ENCODE results near the gene CASP7. TPM values are rescaled to one million over a fixed set of nuclear protein-coding genes. Genes with fewer than 3 reads are reported as not detected.

CASP7 gene
- total and polyA plus RNA-seq, 4 experiments from 2014 or later: 16.4 to 23.1 (median 20.5) TPM

- peaks cover 0 to 3% (median 0%) of the 10 kb centered on the region in 8 donors for H3K9me3 Mint-ChIP-seq
- no peak for DNase-seq
- Histone ChIP-seq H3K4me1 (ENCODE audit: insufficient read depth, low read length) (no peaks in the 10 kb centered on the region), H3K27me3 (ENCODE audit: insufficient read depth, low read length) (no peaks in the 10 kb centered on the region), H3K9me3 (ENCODE audit: control insufficient read depth in 1 of 2, low read length in 2 of 2) (no peaks in the 10 kb centered on the region), H3K36me3 (ENCODE audit: insufficient read depth, low read length) (no peaks in the 10 kb centered on the region), H3K27ac (ENCODE audit: low read depth, low read length) (no peak overlapping the region), H3K4me3 (ENCODE audit: low read length in 2 of 2) (no peak overlapping the region)
- H3K4me3 Mint-ChIP-seq: no peak overlapping the region
- CTCF ChIA-PET (ENCODE audit: partially characterized antibody): no interaction called here
- POLR2A ChIA-PET (ENCODE audit: partially characterized antibody): no interaction called here
- H3K36me3 Mint-ChIP-seq: no peaks in the 10 kb centered on the region
- H3K4me1 Mint-ChIP-seq: no peaks in the 10 kb centered on the region
- peaks cover 14 to 19% of the 10 kb centered on the region in 2 donors for H3K27me3 Mint-ChIP-seq
- intact Hi-C loops (cut with micrococcal nuclease): no loop called here
- H3K27ac Mint-ChIP-seq: no peak overlapping the region
These were observed 35.3 kb upstream of the CASP7 start for GRCh38 chr10:113644185-113645120.

GRCh38 chr10:113646336-113647201 lies 33.1 kb upstream of the CASP7 start:
- no peaks in the 10 kb centered on the region for H3K9me3 ChIP-seq (ENCODE audit: control insufficient read depth in 1 of 2, low read length in 2 of 2)
- H3K27ac Mint-ChIP-seq: no peak overlapping the region
- no peak for DNase-seq
- no peak overlapping the region for H3K27ac ChIP-seq (ENCODE audit: low read depth, low read length)
- ChIA-PET POLR2A (ENCODE audit: partially characterized antibody) (no interaction called here), CTCF (ENCODE audit: partially characterized antibody) (no interaction called here)
- H3K36me3 Mint-ChIP-seq: no peaks in the 10 kb centered on the region
- H3K27me3 Mint-ChIP-seq: peaks cover 8 to 17% of the 10 kb centered on the region in 2 donors
- intact Hi-C loops (cut with micrococcal nuclease): no loop called here
- H3K9me3 Mint-ChIP-seq: no peaks in the 10 kb centered on the region
- no peak overlapping the region for H3K4me3 ChIP-seq (ENCODE audit: low read length in 2 of 2)
- no peaks in the 10 kb centered on the region for H3K27me3 ChIP-seq (ENCODE audit: insufficient read depth, low read length)
- no peaks in the 10 kb centered on the region for H3K4me1 Mint-ChIP-seq
- H3K4me1 ChIP-seq (ENCODE audit: insufficient read depth, low read length): no peaks in the 10 kb centered on the region
- H3K36me3 ChIP-seq (ENCODE audit: insufficient read depth, low read length): no peaks in the 10 kb centered on the region
- H3K4me3 Mint-ChIP-seq: no peak overlapping the region

GRCh38 chr10:113647812-113648211 lies 31.9 kb upstream of the CASP7 start:
- Histone ChIP-seq H3K27me3 (ENCODE audit: insufficient read depth, low read length) (no peaks in the 10 kb centered on the region), H3K36me3 (ENCODE audit: insufficient read depth, low read length) (no peaks in the 10 kb centered on the region), H3K9me3 (ENCODE audit: control insufficient read depth in 1 of 2, low read length in 2 of 2) (no peaks in the 10 kb centered on the region), H3K4me1 (ENCODE audit: insufficient read depth, low read length) (no peaks in the 10 kb centered on the region), H3K4me3 (ENCODE audit: low read length in 2 of 2) (no peak overlapping the region), H3K27ac (ENCODE audit: low read depth, low read length) (no peak overlapping the region)
- CTCF ChIA-PET (ENCODE audit: partially characterized antibody): no interaction called here
- Mint-ChIP-seq H3K4me1 (no peaks in the 10 kb centered on the region), H3K4me3 (no peak overlapping the region), H3K27ac (no peak overlapping the region), H3K9me3 (no peaks in the 10 kb centered on the region), H3K27me3 (peaks cover 8 to 17% of the 10 kb centered on the region in 2 donors), H3K36me3 (no peaks in the 10 kb centered on the region)
- no peak for DNase-seq
- POLR2A ChIA-PET (ENCODE audit: partially characterized antibody): no interaction called here
- intact Hi-C loops (cut with micrococcal nuclease): no loop called here

- no peaks in the 10 kb centered on the region for H3K9me3 ChIP-seq (ENCODE audit: control insufficient read depth in 1 of 2, low read length in 2 of 2)
These were observed 31.2 kb upstream of the CASP7 start for GRCh38 chr10:113648478-113648877.

GRCh38 chr10:113650172-113650571 lies 29.5 kb upstream of the CASP7 start:
- no peak overlapping the region for H3K4me3 ChIP-seq (ENCODE audit: low read length in 2 of 2)
- DNase-seq: no peak
- ChIA-PET CTCF (ENCODE audit: partially characterized antibody) (interaction anchor here (0.8 kb wide), 1 partner anchor 9 kb away, joined by 4 read pairs; no protein-coding TSS in a partner anchor), POLR2A (ENCODE audit: partially characterized antibody) (interaction anchor here (0.6 kb wide), 1 partner anchor 117 kb away, joined by 3 read pairs; no protein-coding TSS in a partner anchor)
- H3K4me1 ChIP-seq (ENCODE audit: insufficient read depth, low read length): no peaks in the 10 kb centered on the region
- H3K9me3 ChIP-seq (ENCODE audit: control insufficient read depth in 1 of 2, low read length in 2 of 2): no peaks in the 10 kb centered on the region
- Mint-ChIP-seq H3K4me3 (no peak overlapping the region), H3K27me3 (peaks cover 9 to 16% of the 10 kb centered on the region in 2 donors), H3K4me1 (no peaks in the 10 kb centered on the region), H3K9me3 (peaks cover 0 to 1% (median 0%) of the 10 kb centered on the region in 8 donors), H3K36me3 (no peaks in the 10 kb centered on the region), H3K27ac (no peak overlapping the region)
- H3K27me3 ChIP-seq (ENCODE audit: insufficient read depth, low read length): no peaks in the 10 kb centered on the region
- no peak overlapping the region for H3K27ac ChIP-seq (ENCODE audit: low read depth, low read length)
- H3K36me3 ChIP-seq (ENCODE audit: insufficient read depth, low read length): no peaks in the 10 kb centered on the region
- intact Hi-C loops (cut with micrococcal nuclease): no loop called here

More at GRCh38 chr10:113648478-113648877, 31.2 kb upstream of the CASP7 start:
- POLR2A ChIA-PET (ENCODE audit: partially characterized antibody): no interaction called here
- Mint-ChIP-seq H3K27ac (no peak overlapping the region), H3K4me3 (no peak overlapping the region), H3K9me3 (no peaks in the 10 kb centered on the region), H3K4me1 (no peaks in the 10 kb centered on the region), H3K36me3 (no peaks in the 10 kb centered on the region), H3K27me3 (peaks cover 8 to 14% of the 10 kb centered on the region in 2 donors)
- CTCF ChIA-PET (ENCODE audit: partially characterized antibody): no interaction called here
- intact Hi-C loops (cut with micrococcal nuclease): no loop called here
- no peak overlapping the region for H3K27ac ChIP-seq (ENCODE audit: low read depth, low read length)
- H3K27me3 ChIP-seq (ENCODE audit: insufficient read depth, low read length): no peaks in the 10 kb centered on the region
- no peak overlapping the region for H3K4me3 ChIP-seq (ENCODE audit: low read length in 2 of 2)
- H3K4me1 ChIP-seq (ENCODE audit: insufficient read depth, low read length): no peaks in the 10 kb centered on the region
- H3K36me3 ChIP-seq (ENCODE audit: insufficient read depth, low read length): no peaks in the 10 kb centered on the region
- DNase-seq: no peak

- DNase-seq: no peak
- Histone ChIP-seq H3K4me3 (ENCODE audit: low read length in 2 of 2) (no peak overlapping the region), H3K36me3 (ENCODE audit: insufficient read depth, low read length) (no peaks in the 10 kb centered on the region), H3K27me3 (ENCODE audit: insufficient read depth, low read length) (no peaks in the 10 kb centered on the region), H3K4me1 (ENCODE audit: insufficient read depth, low read length) (no peaks in the 10 kb centered on the region), H3K9me3 (ENCODE audit: control insufficient read depth in 1 of 2, low read length in 2 of 2) (no peaks in the 10 kb centered on the region), H3K27ac (ENCODE audit: low read depth, low read length) (no peak overlapping the region)
- Mint-ChIP-seq H3K9me3 (peaks cover 0 to 1% (median 0%) of the 10 kb centered on the region in 8 donors), H3K4me3 (no peak overlapping the region), H3K4me1 (no peaks in the 10 kb centered on the region), H3K27ac (no peak overlapping the region), H3K27me3 (peaks cover 9 to 16% of the 10 kb centered on the region in 2 donors), H3K36me3 (no peaks in the 10 kb centered on the region)
- ChIA-PET CTCF (ENCODE audit: partially characterized antibody) (no interaction called here), POLR2A (ENCODE audit: partially characterized antibody) (no interaction called here)
- intact Hi-C loops (cut with micrococcal nuclease): no loop called here
These were observed 28.7 kb upstream of the CASP7 start for GRCh38 chr10:113651021-113651420.

- CTCF ChIA-PET (ENCODE audit: partially characterized antibody): no interaction called here
- Histone ChIP-seq H3K36me3 (ENCODE audit: insufficient read depth, low read length) (no peaks in the 10 kb centered on the region), H3K4me3 (ENCODE audit: low read length in 2 of 2) (no peak overlapping the region), H3K4me1 (ENCODE audit: insufficient read depth, low read length) (no peaks in the 10 kb centered on the region), H3K27ac (ENCODE audit: low read depth, low read length) (no peak overlapping the region), H3K9me3 (ENCODE audit: control insufficient read depth in 1 of 2, low read length in 2 of 2) (no peaks in the 10 kb centered on the region), H3K27me3 (ENCODE audit: insufficient read depth, low read length) (no peaks in the 10 kb centered on the region)
- intact Hi-C loops (cut with micrococcal nuclease): no loop called here
- POLR2A ChIA-PET (ENCODE audit: partially characterized antibody): no interaction called here
- Mint-ChIP-seq H3K36me3 (no peaks in the 10 kb centered on the region), H3K9me3 (peaks cover 0 to 1% (median 0%) of the 10 kb centered on the region in 8 donors), H3K4me1 (no peaks in the 10 kb centered on the region), H3K27me3 (peaks cover 9 to 15% of the 10 kb centered on the region in 2 donors), H3K27ac (no peak overlapping the region), H3K4me3 (no peak overlapping the region)
- no peak for DNase-seq
These were observed 27.8 kb upstream of the CASP7 start for GRCh38 chr10:113651898-113652297.

Measured in CD4-positive, alpha-beta memory T cell (primary cell).